T47D (cell line): ENCODE results near the gene SALL4.
"Not testable (repeated sequence)": the region's sequence is repeated elsewhere in the genome, so short reads cannot be mapped to it uniquely, and the experiment has no call there.

Experiments
- DNase-seq, 2 experiments: peaks; one replicate each; pipeline versions ENCODE4 v3.0.0 to v3.0.0-alpha.2; 2011 to 2012; ENCODE audit warnings: low read depth in 1 of 2, low spot score in 1 of 2
- JUND ChIP-seq: IDR thresholded peaks from 2 replicates; pipeline ENCODE4 v1.6.1; 2012; ENCODE audit warnings: low read depth
- in situ Hi-C: cut with HindIII; loops from 2 replicates; pipeline ENCODE4 v1.10.0; 2016; ENCODE audit warnings: low sequenced_read_pairs, low pct_unique_long_range_greater_than_20kb

SALL4 gene

GRCh38 chr20:51800060-51800871, 2.1 kb downstream of the SALL4 start:
- peak; percentile 69 to 97 for DNase-seq
- in situ Hi-C loops, result no loop called here
- TF ChIP-seq JUND, result no peak

- in situ Hi-C loops, result no loop called here
- no peak for DNase-seq
- TF ChIP-seq JUND, result no peak
These were observed 2.9 kb downstream of the SALL4 start for GRCh38 chr20:51799401-51799860.

- DNase-seq, result no peak
- in situ Hi-C loops, result no loop called here
These were observed 4.8 kb downstream of the SALL4 start for GRCh38 chr20:51797357-51798025.

GRCh38 chr20:51796340-51796739, 6.0 kb downstream of the SALL4 start:
- in situ Hi-C loops, result no loop called here
- no peak for TF ChIP-seq JUND
- no peak for DNase-seq

More at GRCh38 chr20:51797357-51798025, 4.8 kb downstream of the SALL4 start:
- no peak for TF ChIP-seq JUND

GRCh38 chr20:51792960-51793359, 9.4 kb downstream of the SALL4 start:
- no peak for TF ChIP-seq JUND
- DNase-seq, result no peak
- in situ Hi-C loops, result no loop called here

GRCh38 chr20:51791626-51792025, 10.7 kb downstream of the SALL4 start:
- in situ Hi-C loops, result no loop called here
- no peak for DNase-seq
- no peak for TF ChIP-seq JUND

GRCh38 chr20:51790256-51790655, 12.1 kb downstream of the SALL4 start:
- TF ChIP-seq JUND, result no peak
- DNase-seq, result no peak
- in situ Hi-C loops, result no loop called here

- DNase-seq, result no peak
- no peak for TF ChIP-seq JUND
- in situ Hi-C loops, result no loop called here
These were observed 12.9 kb downstream of the SALL4 start for GRCh38 chr20:51789434-51789833.

GRCh38 chr20:51788822-51789221, 13.5 kb downstream of the SALL4 start:
- in situ Hi-C loops, result no loop called here
- no peak for DNase-seq
- TF ChIP-seq JUND, result no peak

- no peak for TF ChIP-seq JUND
- in situ Hi-C loops, result no loop called here
- no peak for DNase-seq
These were observed 18.0 kb downstream of the SALL4 start for GRCh38 chr20:51784299-51784698.

- DNase-seq, in situ Hi-C loops: not testable (repeated sequence)
These were observed 24.0 kb downstream of the SALL4 start for GRCh38 chr20:51778229-51778759.

- in situ Hi-C loops, result no loop called here
- TF ChIP-seq JUND, result no peak
- no peak for DNase-seq
These were observed 27.1 kb downstream of the SALL4 start for GRCh38 chr20:51775241-51775640.

- in situ Hi-C loops, result no loop called here
- DNase-seq, result no peak
- no peak for TF ChIP-seq JUND
These were observed 30.1 kb downstream of the SALL4 start for GRCh38 chr20:51772236-51772635.
